Activated gamma-delta T cell (primary cell): ENCODE data around the gene ATXN7L1.

ENCODE experiments used
- DNase-seq: peaks from one replicate; lab custom pipeline; 2025; lab: John Stamatoyannopoulos, UW

The ATXN7L1 gene

DNA sequence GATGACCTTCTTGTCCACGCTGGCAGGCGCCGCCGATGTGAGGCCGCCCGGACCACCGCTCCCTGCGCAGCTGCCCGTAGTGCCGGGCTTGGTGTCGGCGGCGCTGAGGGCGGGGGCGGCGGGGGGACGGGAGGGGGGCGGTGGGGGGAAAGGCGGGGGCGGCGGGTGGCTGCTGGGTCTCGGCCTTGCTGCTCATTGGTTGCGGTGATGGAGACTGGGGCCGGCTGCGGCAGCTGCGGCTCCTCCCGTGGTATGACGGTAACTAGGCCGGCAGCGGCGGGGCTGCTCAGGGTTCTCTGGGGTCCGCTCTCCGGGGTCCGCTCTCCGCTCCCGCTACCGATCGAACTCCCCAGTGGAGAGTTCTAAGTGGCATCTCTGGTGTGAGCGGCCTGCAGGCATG, 293.3 kb downstream of the ATXN7L1 start:
- no peak for DNase-seq

DNA sequence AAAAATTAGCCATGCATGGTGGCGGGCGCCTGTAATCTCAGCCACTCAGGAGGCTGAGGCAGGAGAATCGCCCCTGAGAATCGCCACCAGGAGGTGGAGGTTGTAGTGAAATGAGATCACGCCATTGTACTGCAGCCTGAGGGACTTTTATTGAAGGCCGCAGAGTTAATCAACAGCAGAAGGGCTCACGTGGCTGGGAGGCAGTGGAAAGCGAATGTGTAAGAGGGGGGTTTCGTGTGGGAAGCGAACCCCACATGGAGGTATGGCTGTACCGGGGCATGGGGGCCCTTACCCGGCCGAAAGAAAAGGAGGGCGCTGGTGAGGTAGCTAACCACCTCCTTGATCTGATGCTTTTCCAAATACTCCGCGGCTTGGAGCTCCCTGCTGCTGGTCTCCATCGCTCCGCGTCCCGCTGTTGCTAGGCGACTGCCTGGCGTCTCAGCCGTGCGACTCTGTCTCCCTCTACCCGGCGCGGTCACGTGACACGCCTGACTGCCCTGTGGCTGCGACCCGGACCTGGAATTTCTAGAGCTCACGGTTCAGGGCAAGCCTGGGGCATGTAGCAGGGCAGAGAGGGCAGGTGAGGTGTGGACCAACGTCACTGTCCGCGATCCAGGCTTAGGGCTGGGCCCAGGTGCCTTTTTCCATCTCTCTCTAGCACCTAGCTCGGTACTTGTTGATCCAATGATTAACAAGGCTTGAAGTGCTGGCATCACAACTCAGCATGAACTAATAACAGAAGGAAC, 295.2 kb downstream of the ATXN7L1 start, which contains the start of gene EFCAB10:
TSS of gene EFCAB10 (minus strand) at position 428 of the 746 bp plus-strand sequence. CDS start at position 398, 30 bp downstream.
- DNase-seq, result peak; percentile 14

DNA sequence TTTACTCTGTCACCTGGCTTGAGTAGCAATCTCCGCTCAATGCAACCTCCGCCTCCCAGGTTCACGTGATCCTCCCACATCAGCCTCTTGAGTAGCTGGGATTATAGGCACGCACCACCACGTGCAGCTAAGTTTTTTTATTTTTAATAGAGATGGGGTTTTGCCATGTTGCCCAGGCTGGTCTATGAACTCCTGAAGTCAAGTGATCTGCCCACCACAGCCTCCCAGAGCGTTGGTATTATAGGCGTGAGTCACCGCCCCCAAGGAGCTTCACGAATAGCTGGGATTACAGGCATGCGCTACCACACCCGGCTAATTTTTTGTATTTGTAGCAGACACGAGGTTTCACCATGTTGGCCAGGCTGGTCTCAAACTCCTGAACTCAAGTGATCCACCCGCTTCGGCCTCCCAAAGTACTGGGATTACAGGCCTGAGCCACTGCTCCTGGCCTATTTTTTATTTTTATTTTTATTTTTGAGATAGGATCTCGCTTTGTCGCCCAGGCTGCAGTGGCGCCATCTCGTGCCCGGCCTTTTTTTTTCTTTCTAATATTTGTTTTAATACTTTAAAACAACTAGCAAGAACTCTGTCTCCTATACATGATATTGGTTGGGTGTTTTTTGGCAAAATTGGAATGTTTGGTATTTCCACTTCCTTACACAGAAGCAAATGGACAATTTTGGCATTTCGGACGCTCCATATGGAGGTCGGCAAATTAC, 296.2 kb downstream of the ATXN7L1 start:
- DNase-seq, result no peak

DNA sequence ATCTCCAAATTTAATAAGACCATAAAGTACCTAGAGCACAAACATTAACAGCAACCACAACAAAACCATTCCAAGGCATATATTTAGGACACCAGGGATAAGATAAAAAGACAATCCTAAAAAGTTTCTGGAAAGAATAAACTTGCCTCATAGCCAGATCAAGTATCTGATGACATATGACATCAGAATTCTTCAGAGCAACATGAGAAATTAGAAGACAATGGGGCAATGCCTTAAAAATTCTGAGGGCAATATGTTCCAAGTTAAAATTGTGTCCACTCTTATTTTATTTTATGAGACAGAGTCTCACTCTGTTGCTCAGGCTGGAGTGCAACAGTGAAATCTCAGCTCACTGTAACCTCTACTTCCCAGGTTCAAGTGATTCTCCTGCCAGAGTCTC, 297.9 kb downstream of the ATXN7L1 start:
- no peak for DNase-seq

DNA sequence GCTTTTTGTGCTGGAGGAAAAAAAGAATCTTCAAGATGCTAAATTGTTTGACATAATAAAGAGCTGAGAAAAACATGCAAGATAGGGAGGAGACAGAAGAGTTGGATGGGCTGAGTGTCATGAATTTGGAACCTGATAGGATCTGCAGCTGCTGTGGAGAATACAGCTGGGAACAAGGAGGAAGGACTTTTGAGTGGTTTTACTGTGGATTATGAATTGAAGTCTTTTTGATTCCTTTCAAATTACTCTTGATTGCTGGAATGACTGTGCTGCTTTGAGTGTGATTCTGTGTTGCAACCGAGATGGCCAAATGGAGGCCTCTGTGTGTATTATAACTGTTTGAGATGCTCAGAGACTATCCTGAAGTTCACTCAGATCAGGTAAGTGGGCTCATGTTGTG, 299.1 kb downstream of the ATXN7L1 start:
- DNase-seq, result no peak

DNA sequence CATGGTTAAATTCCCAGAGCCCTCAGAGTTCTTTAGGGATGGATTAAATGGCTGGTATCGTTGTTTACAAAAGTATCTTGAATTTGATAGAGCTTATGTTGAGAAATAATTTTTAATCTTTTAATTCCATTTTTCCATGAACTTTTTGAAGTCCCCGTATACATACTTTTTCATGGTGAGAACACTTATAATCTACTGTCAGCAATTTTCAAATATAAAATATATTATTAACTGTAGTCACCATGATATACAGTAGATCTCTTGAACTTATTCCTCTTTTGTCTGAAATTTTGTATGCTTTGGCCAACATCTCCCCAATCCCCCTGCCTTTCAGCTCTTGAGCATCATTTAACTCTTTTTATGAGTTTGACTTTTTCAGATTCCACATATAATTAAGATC, 304.5 kb downstream of the ATXN7L1 start:
- DNase-seq, result no peak

DNA sequence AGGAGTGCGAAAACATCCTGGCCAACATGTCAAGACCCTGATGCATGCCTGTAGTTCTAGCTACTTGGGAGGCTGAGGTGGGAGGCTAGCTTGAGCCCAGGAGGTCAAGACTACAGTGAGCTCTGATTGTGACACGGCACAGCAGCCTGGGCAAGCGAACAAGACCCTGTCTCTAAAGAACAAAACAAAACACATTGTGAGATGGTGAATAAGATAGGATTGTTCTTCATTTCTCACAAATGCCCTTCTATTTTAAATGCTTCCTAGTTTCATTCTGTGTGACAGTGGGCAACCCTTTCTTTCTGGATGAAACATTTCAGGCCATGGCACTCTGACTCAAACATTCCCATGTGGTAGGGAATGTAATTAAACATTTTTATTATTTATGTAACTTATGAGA, 308.6 kb downstream of the ATXN7L1 start:
- no peak for DNase-seq

DNA sequence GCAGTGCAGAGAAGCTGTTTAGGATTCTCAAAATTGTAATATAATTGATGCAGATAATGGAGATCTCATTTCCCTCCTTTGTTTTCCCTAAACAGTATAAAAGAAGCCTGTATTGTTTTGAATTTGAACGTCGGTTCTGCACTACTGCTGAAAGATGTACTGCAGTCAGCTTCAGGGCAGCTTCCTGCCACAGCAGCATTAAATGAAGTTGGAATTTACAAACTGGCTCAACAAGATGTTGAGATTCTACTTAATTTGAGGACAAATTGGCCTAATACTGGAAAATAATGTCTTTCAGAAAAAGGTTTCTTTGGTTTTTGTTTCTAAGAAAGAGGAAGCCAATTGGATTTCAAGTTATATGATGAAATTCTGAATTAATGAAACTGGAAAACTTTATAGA, 309.4 kb downstream of the ATXN7L1 start:
- DNase-seq, result no peak

DNA sequence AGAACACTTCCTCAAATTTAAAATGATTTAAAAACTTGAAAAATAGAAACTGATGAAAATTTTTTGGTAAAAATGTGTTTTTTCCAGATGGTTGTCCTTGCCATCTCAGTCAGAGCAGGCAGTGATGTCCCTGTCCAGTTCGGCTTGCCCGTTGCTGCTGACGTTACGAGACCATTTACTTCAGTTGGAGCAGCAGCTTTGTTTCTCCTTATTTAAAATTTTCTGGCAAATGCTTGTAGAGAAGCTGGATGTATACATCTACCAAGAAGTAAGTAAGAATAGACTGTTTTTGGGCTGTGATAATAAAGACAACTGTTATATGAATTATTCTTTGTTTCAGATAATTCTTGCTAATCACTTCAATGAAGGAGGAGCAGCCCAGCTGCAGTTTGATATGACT, 311.2 kb downstream of the ATXN7L1 start:
- no peak for DNase-seq

DNA sequence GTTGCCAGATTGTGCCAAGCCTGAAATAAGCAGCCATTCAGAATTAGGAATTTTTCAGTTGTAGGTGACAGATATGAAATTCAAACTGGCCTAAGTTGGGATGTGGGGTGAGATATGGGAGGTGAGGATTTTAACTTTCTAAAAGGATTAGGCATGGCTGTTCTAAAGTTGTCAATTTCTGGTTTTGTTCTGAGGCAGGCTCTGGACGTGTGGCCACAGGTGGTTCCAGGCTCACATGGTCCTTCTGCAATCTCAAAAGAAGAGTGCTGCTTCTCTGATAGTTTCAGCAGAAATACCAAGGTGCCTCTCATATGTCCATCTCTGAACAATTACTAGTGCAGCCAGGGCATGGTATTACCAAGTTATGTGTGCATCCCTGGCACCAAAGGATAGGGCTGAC, 316.5 kb downstream of the ATXN7L1 start:
- no peak for DNase-seq
